ENCODE data around the gene LUZP2.

The LUZP2 gene

GRCh38 chr11:24653901-24654300 is 157.0 kb downstream of the LUZP2 start:
- Mint-ChIP-seq H3K27me3 (ENCODE audit: low read depth) (no peaks in the 10 kb centered on the region), H3K36me3 (ENCODE audit: low read depth) (no peaks in the 10 kb centered on the region), H3K9me3 (no peaks in the 10 kb centered on the region), H3K4me3 (no peak overlapping the region), H3K4me1 (no peaks in the 10 kb centered on the region), H3K27ac (no peak overlapping the region)
- no peak for TF ChIP-seq CTCF (IDR thresholded peaks at IDR 0.05; ENCODE audit: unreplicated experiment in 3 of 3)

- Mint-ChIP-seq H3K9me3 (peaks cover 5% of the 10 kb centered on the region), H3K27ac (no peak overlapping the region), H3K36me3 (ENCODE audit: low read depth) (peaks cover 4% of the 10 kb centered on the region), H3K27me3 (ENCODE audit: low read depth) (no peaks in the 10 kb centered on the region), H3K4me3 (no peak overlapping the region), H3K4me1 (peaks cover 10% of the 10 kb centered on the region)
- no peak for TF ChIP-seq CTCF (IDR thresholded peaks at IDR 0.05; ENCODE audit: unreplicated experiment in 3 of 3)
Observed at GRCh38 chr11:24661331-24661730, 164.5 kb downstream of the LUZP2 start.

- Mint-ChIP-seq H3K4me3 (no peak overlapping the region), H3K4me1 (peaks cover 10% of the 10 kb centered on the region), H3K27ac (no peak overlapping the region), H3K36me3 (ENCODE audit: low read depth) (peaks cover 4% of the 10 kb centered on the region), H3K27me3 (ENCODE audit: low read depth) (no peaks in the 10 kb centered on the region), H3K9me3 (peaks cover 5% of the 10 kb centered on the region)
- TF ChIP-seq CTCF (IDR thresholded peaks at IDR 0.05; ENCODE audit: unreplicated experiment in 3 of 3): no peak
Observed at GRCh38 chr11:24664399-24664798, 167.5 kb downstream of the LUZP2 start.

- TF ChIP-seq CTCF (IDR thresholded peaks at IDR 0.05; ENCODE audit: unreplicated experiment in 3 of 3): no peak
- Mint-ChIP-seq H3K4me3 (no peak overlapping the region), H3K27ac (peak overlapping the region; percentile 17 to 82 (median 80)), H3K9me3 (peaks cover 5% of the 10 kb centered on the region), H3K36me3 (ENCODE audit: low read depth) (peaks cover 4% of the 10 kb centered on the region), H3K4me1 (no peaks in the 10 kb centered on the region), H3K27me3 (ENCODE audit: low read depth) (no peaks in the 10 kb centered on the region)
Observed at GRCh38 chr11:24667353-24667968, 170.6 kb downstream of the LUZP2 start.

GRCh38 chr11:24678703-24679348 is 182.0 kb downstream of the LUZP2 start:
- Mint-ChIP-seq H3K36me3 (ENCODE audit: low read depth) (no peaks in the 10 kb centered on the region), H3K4me1 (peaks cover 9% of the 10 kb centered on the region), H3K9me3 (no peaks in the 10 kb centered on the region), H3K4me3 (no peak overlapping the region), H3K27ac (no peak overlapping the region), H3K27me3 (ENCODE audit: low read depth) (no peaks in the 10 kb centered on the region)
- no peak for TF ChIP-seq CTCF (IDR thresholded peaks at IDR 0.05; ENCODE audit: unreplicated experiment in 3 of 3)

GRCh38 chr11:24679821-24680351 is 183.0 kb downstream of the LUZP2 start:
- no peak overlapping the region for H3K27ac Mint-ChIP-seq
- H3K4me1 Mint-ChIP-seq: peaks cover 3% of the 10 kb centered on the region
- H3K36me3 Mint-ChIP-seq (ENCODE audit: low read depth): no peaks in the 10 kb centered on the region
- H3K4me3 Mint-ChIP-seq: no peak overlapping the region
- no peaks in the 10 kb centered on the region for H3K27me3 Mint-ChIP-seq (ENCODE audit: low read depth)
- TF ChIP-seq CTCF (IDR thresholded peaks at IDR 0.05; ENCODE audit: unreplicated experiment in 3 of 3): no peak
- H3K9me3 Mint-ChIP-seq: no peaks in the 10 kb centered on the region
